Bronchial epithelial cell (primary cell): Measurements from ENCODE around the gene DYSF. TPM values are rescaled to one million over a fixed set of nuclear protein-coding genes. Genes with fewer than 3 reads are reported as not detected.
A peak's percentile ranks its signal among the peaks of the same experiment; 100 is the strongest.
"Not testable (repeated sequence)": the region's sequence is repeated elsewhere in the genome, so short reads cannot be mapped to it uniquely, and the experiment has no call there.

Experiments
- DNase-seq: peaks from one replicate; pipeline ENCODE4 v3.0.0-alpha.2; 2010; ENCODE audit warnings: low read depth
- FAIRE-seq: peaks from 2 replicates; lab custom pipeline; 2011; peaks lifted over from hg19 to GRCh38; lab: Jason Lieb, UNC
- H3K27me3 ChIP-seq: 2 replicates; pipeline ENCODE4 v1.5.1; 2011; ENCODE audit warnings: low read length; ENCODE audit not compliant: control insufficient read depth, insufficient read depth
- H3K36me3 ChIP-seq: 2 replicates; pipeline ENCODE4 v1.5.1; 2011; ENCODE audit warnings: low read length; ENCODE audit not compliant: control insufficient read depth, insufficient read depth
- H3K4me3 ChIP-seq: 2 replicates; pipeline ENCODE4 v1.5.1; 2011; ENCODE audit warnings: mild to moderate bottlenecking, low read depth, low read length, control low read depth
- total RNA-seq: library from RNA; depleted of rRNA; stranded (reverse); fragments of >200 nt; gene quantifications from 2 replicates; pipeline ENCODE4 v1.2.1, GENCODE V29; 2014
- TF ChIP-seq, protein P1 (sequence below): IDR thresholded peaks from 2 replicates; pipeline ENCODE4 v1.5.1; 2011; ENCODE audit warnings: mild to moderate bottlenecking, moderate library complexity, low read length, control low read depth, inconsistent platforms; ENCODE audit not compliant: insufficient read depth, severe bottlenecking

Gene DYSF
- total RNA-seq, 1 donor from 2014 or later, result under 0.01 TPM

DNA sequence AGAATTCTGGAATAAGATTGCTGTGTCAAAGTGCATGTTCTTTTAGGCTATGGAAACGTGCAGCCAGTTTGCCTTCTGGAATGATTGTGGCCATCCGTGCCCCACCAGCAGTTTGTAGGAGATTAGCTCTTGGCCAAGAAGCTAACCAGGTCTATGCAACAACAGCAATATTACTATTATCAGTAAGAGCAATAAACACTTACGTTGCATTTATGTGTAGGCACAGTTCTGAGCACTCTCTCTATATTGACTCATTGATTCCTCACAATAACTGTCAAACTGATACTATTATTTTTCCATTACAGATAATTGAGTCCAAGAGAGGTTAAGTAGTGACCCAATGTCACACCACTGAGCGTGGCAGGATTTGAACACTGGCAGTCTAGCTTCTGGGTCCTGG, 186.4 kb downstream of the DYSF start:
- TF ChIP-seq, protein P1, sequence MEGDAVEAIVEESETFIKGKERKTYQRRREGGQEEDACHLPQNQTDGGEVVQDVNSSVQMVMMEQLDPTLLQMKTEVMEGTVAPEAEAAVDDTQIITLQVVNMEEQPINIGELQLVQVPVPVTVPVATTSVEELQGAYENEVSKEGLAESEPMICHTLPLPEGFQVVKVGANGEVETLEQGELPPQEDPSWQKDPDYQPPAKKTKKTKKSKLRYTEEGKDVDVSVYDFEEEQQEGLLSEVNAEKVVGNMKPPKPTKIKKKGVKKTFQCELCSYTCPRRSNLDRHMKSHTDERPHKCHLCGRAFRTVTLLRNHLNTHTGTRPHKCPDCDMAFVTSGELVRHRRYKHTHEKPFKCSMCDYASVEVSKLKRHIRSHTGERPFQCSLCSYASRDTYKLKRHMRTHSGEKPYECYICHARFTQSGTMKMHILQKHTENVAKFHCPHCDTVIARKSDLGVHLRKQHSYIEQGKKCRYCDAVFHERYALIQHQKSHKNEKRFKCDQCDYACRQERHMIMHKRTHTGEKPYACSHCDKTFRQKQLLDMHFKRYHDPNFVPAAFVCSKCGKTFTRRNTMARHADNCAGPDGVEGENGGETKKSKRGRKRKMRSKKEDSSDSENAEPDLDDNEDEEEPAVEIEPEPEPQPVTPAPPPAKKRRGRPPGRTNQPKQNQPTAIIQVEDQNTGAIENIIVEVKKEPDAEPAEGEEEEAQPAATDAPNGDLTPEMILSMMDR, result no peak
- DNase-seq, result no peak
- no peak for FAIRE-seq
- peaks cover 2% of the 10 kb centered on the region for H3K27me3 ChIP-seq
- H3K36me3 ChIP-seq, result no peaks in the 10 kb centered on the region
- no peak overlapping the region for H3K4me3 ChIP-seq

DNA sequence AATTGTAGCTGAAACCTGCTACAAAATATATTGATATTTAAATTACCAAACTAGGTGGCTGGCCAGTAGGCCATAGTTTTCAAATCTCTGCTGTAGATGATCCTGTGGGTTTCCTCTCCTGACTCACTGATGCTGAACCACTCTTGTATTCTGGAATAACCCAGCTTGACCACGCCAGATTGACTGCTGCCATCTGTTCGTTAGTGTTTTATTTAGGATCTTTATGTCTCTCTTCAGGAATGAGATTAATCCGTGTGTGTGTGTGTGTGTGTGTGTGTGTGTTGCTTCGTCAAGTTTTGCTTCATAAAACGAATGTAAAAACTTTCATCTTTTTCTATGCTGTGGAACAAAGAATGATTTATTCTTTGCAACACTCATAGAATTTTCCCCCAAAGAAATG, 187.1 kb downstream of the DYSF start:
- DNase-seq (no peak), FAIRE-seq (no peak)
- H3K27me3 ChIP-seq, result no peaks in the 10 kb centered on the region
- TF ChIP-seq, protein P1, result no peak
- H3K36me3 ChIP-seq, result no peaks in the 10 kb centered on the region
- H3K4me3 ChIP-seq, result no peak overlapping the region

DNA sequence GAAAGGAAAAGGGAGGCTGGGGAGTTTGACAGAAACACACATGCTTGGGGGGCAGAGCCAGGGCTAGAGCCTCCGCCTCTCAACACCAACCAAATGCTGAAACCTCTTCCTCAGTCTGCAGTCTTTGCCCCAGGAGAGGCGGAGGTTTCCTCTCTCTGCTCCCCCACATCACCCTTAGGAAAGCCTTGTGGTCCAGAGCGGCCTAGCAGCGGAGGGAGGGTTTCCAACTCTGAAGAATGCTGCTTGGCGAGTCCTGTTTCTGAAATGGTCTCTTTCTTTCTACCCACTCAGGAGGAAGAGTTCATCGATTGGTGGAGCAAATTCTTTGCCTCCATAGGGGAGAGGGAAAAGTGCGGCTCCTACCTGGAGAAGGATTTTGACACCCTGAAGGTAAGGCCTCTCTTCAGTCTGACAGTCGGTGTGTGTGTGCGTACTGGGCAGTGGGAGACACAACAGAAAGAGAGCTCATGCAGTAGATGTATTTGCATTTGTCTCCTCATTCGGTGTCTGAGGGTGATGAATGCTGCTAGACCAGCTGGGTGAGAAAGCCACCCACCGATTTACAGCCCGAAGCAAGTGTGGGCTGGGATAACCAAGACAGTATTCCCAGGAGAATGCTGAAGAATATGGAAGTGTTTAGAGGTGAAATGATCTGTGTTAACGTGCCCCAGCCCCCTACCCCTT, 190.5 kb downstream of the DYSF start:
- FAIRE-seq (no peak), DNase-seq (peak; percentile 4)
- no peaks in the 10 kb centered on the region for H3K27me3 ChIP-seq
- TF ChIP-seq, protein P1, result no peak
- no peaks in the 10 kb centered on the region for H3K36me3 ChIP-seq
- H3K4me3 ChIP-seq, result no peak overlapping the region

DNA sequence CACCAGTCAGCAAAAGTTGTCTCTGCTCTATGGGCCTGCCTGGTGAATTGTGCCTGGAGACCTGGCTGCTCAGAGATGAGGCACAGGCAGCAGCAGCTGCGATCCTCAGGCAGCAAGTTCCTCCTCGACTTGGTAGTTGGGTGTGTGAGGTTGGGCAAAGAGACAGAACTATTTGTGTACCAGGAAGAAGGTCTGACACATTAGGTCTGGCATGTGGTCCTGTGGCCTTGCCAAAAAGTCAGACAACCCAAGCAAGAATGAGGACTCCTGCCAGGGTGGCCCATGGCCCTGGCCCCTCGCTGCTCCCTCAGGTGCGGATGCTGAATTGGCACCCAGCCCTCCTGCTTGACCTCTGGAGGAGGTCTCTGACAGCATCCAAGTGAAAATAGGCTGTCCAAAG, 192.7 kb downstream of the DYSF start:
- DNase-seq (peak; percentile 73), FAIRE-seq (no peak)
- Histone ChIP-seq H3K4me3 (no peak overlapping the region), H3K27me3 (no peaks in the 10 kb centered on the region), H3K36me3 (no peaks in the 10 kb centered on the region)
- TF ChIP-seq, protein P1, result no peak

DNA sequence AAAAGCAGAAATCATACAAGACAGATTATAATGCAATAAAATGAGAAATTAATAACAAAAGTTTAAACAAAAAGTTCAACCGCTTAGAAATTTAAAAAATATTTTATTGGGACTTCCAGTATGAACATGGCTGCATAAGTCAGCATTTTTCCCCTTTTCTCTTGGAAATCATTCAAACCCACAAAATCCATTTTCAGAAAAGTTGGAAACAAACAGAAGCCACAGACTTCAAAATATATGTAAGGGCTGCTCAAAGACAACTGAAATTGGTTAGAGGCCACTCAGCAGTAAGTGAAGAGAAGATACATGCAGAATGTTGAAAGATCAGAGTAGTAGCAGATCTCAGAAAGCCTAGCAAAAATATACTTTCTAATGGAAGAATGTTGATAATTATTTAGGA, 194.0 kb downstream of the DYSF start:
- no peak overlapping the region for H3K4me3 ChIP-seq
- no peaks in the 10 kb centered on the region for H3K36me3 ChIP-seq
- no peak for FAIRE-seq
- TF ChIP-seq, protein P1, result no peak
- no peak for DNase-seq
- H3K27me3 ChIP-seq, result no peaks in the 10 kb centered on the region

DNA sequence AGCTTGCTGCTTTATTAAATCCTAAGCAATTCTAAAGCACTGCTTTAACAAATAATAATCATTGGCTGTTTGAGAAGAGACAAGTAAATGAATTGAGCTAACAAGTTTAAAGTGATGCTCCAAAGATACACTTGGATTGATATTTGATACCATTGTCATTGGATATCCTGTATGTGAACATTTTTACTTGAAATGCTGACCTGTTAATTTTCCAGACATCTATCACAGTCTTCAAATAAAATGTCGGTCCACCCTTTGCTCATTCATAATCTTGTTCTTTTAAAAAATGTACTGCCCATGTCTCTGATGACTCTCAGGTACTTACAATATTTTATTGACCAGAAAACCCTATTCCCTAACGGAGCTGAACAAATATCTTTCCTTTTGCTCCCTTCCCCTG, 202.1 kb downstream of the DYSF start:
- Histone ChIP-seq H3K4me3 (no peak overlapping the region), H3K27me3 (no peaks in the 10 kb centered on the region), H3K36me3 (no peaks in the 10 kb centered on the region)
- no peak for DNase-seq
- FAIRE-seq, result no peak
- TF ChIP-seq, protein P1, result no peak

DNA sequence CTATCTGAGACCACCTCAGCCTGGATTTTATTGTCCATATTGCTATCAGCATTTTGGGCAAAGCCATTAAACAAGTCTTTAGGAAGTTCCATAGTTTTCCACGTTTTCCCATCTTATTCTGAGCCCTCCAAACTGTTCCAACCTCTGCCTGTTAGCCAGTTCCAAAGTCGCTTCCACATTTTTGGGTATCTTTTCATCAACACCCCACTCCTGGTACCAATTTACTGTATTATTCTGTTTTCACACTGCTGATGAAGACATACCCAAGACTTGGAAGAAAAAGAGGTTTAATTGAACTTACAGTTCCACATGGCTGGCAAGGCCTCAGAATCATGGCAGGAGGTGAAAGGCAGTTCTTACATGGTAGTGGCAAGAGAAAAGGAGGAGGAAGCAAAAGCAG, 204.9 kb downstream of the DYSF start:
- FAIRE-seq, H3K4me3 ChIP-seq, H3K27me3 ChIP-seq, DNase-seq, H3K36me3 ChIP-seq: not testable (repeated sequence)
